CD4-positive, alpha-beta T cell (primary cell): ENCODE data around the gene NCK2. TPM values are rescaled to one million over a fixed set of nuclear protein-coding genes. Genes with fewer than 3 reads are reported as not detected.

Source experiments
- ATAC-seq: fragments of 200-7000 bp; cut with Tn5 transposase; one replicate; pipeline ENCODE4 v1.10.0; 2022; ENCODE audit warnings: mild to moderate bottlenecking; ENCODE audit not compliant: poor library complexity
- CTCF ChIA-PET: fragments of 350-600 bp; sonication (Branson Sonifier 250); formaldehyde crosslinking; loops from one replicate; lab custom pipeline; 2021; ENCODE audit warnings: antibody characterized with exemption, inconsistent platforms; lab: Charles Lee
- POLR2A ChIA-PET: fragments of 350-600 bp; sonication (Branson Sonifier 250); formaldehyde crosslinking; loops from one replicate; lab custom pipeline; 2021; ENCODE audit warnings: antibody characterized with exemption, inconsistent platforms; lab: Charles Lee
- DNase-seq, 14 experiments: peaks; one replicate each; pipeline ENCODE4 v3.0.0-alpha.2; 2013 to 2020; ENCODE audit warnings: mixed read lengths in 2 of 14
- H3K27ac ChIP-seq, 2 donors: one replicate each; pipeline versions ENCODE4 v1.5.1 to v1.7.0; 2013; ENCODE audit warnings: low read length in 2 of 2, low read depth in 1 of 2, mild to moderate bottlenecking in 1 of 2
- H3K27me3 ChIP-seq, 2 experiments: 1 replicate in 1 of 2; 2 replicates in 1 of 2; pipeline versions ENCODE4 v1.6.1 to v1.7.0; 2013; ENCODE audit warnings: low read length in 2 of 2, control low read depth in 1 of 2, mild to moderate bottlenecking in 1 of 2, moderate library complexity in 1 of 2; ENCODE audit not compliant: insufficient read depth in 2 of 2, control insufficient read depth in 1 of 2
- H3K36me3 ChIP-seq: one replicate; pipeline ENCODE4 v1.6.1; 2013; ENCODE audit warnings: low read length, control low read depth; ENCODE audit not compliant: insufficient read depth
- H3K4me1 ChIP-seq: one replicate; pipeline ENCODE4 v1.6.1; 2013; ENCODE audit warnings: low read length, control low read depth; ENCODE audit not compliant: insufficient read depth
- H3K4me3 ChIP-seq: one replicate; pipeline ENCODE4 v1.5.1; 2013; ENCODE audit warnings: mild to moderate bottlenecking, low read length, moderate library complexity
- H3K9me3 ChIP-seq, 2 experiments: 1 replicate in 1 of 2; 2 replicates in 1 of 2; pipeline versions ENCODE4 v1.6.1 to v1.7.0; 2013; ENCODE audit warnings: low read length in 2 of 2, mild to moderate bottlenecking in 2 of 2, control low read depth in 1 of 2, moderate library complexity in 1 of 2; ENCODE audit not compliant: control insufficient read depth in 1 of 2, insufficient read depth in 1 of 2
- H3K27ac Mint-ChIP-seq: one replicate; pipeline ENCODE4 v1.8.0; 2020; ENCODE audit warnings: mixed read lengths
- H3K27me3 Mint-ChIP-seq: one replicate; pipeline ENCODE4 v1.8.0; 2021; ENCODE audit warnings: mixed read lengths
- H3K36me3 Mint-ChIP-seq: one replicate; pipeline ENCODE4 v1.8.0; 2021; ENCODE audit warnings: low read depth, mixed read lengths
- H3K4me1 Mint-ChIP-seq: one replicate; pipeline ENCODE4 v1.8.0; 2021; ENCODE audit warnings: low read depth, mixed read lengths
- H3K4me3 Mint-ChIP-seq: one replicate; pipeline ENCODE4 v1.8.0; 2020; ENCODE audit warnings: mild to moderate bottlenecking, mixed read lengths
- H3K9me3 Mint-ChIP-seq: one replicate; pipeline ENCODE4 v1.8.0; 2020; ENCODE audit warnings: mixed read lengths
- intact Hi-C, 2 experiments: fragments of 100-400 bp; cut with DNase I in 1 of 2; cut with micrococcal nuclease in 1 of 2; formaldehyde crosslinking; loops; one replicate each; pipeline versions ENCODE4 v1.15.1 to v1.9.0; 2023 to 2025; cut with DNase I, micrococcal nuclease
- total RNA-seq, 174 experiments: library from RNA in 2 of 174; stranded (reverse) in 2 of 174; gene quantifications; one replicate each; pipeline ENCODE4 v1.2.3 and lab custom pipeline; 2021 to 2026
- TF ChIP-seq, protein P1 (sequence below): fragments of 200-600 bp; IDR thresholded peaks from one replicate; pipeline ENCODE4 v1.8.0; 2022; ENCODE audit warnings: antibody characterized with exemption, mild to moderate bottlenecking

NCK2 gene
- total RNA-seq, 2 experiments from 2014 or later: 92.1 to 92.3 TPM

DNA sequence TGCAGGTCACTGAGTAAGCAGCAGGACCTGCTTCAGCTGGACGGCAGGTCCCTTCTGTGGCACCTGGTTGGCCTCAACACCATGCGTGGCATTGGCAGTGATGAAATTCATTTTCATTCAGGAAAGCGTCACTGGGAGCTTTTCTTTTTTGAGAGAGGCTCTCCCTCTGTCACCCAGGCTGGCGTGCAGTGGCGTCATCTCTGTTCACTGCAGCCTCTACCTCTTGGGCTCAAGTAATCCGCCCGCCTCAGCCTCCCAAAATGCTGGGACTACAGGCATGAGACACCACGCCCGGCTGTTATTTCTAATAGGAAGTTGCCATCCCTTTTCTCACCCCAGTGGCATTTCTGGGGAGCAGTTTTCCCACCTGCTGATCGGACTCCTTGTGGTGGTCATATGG lies 39.3 kb downstream of the NCK2 start:
- intact Hi-C loops: loop anchor here (2.0 to 10.0 kb wide), 6 partner anchors 13 to 761 kb away; no protein-coding TSS in a partner anchor
- H3K4me3 Mint-ChIP-seq: peak overlapping the region; percentile 81
- H3K27me3 Mint-ChIP-seq: no peaks in the 10 kb centered on the region
- no peak for ATAC-seq
- peaks cover 40% of the 10 kb centered on the region for H3K36me3 ChIP-seq
- H3K4me1 Mint-ChIP-seq: peaks cover 99% of the 10 kb centered on the region
- H3K27ac Mint-ChIP-seq: peak overlapping the region; percentile 98
- no peaks in the 10 kb centered on the region for H3K9me3 Mint-ChIP-seq
- H3K36me3 Mint-ChIP-seq: peaks cover 58% of the 10 kb centered on the region
- H3K27me3 ChIP-seq: no peaks in the 10 kb centered on the region
- ChIA-PET POLR2A (interaction anchor here (1.9 to 2.8 kb wide), 4 partner anchors 12 to 46 kb away, joined by 6 to 19 read pairs (median 12); no protein-coding TSS in a partner anchor), CTCF (interaction anchor here (2.8 kb wide), 1 partner anchor 36 kb away, joined by 8 read pairs; no protein-coding TSS in a partner anchor)
- H3K27ac ChIP-seq: no peak overlapping the region
- H3K4me1 ChIP-seq: peaks cover 91% of the 10 kb centered on the region
- no peak for DNase-seq
- H3K9me3 ChIP-seq: no peaks in the 10 kb centered on the region
- no peak overlapping the region for H3K4me3 ChIP-seq
- TF ChIP-seq, protein P1, sequence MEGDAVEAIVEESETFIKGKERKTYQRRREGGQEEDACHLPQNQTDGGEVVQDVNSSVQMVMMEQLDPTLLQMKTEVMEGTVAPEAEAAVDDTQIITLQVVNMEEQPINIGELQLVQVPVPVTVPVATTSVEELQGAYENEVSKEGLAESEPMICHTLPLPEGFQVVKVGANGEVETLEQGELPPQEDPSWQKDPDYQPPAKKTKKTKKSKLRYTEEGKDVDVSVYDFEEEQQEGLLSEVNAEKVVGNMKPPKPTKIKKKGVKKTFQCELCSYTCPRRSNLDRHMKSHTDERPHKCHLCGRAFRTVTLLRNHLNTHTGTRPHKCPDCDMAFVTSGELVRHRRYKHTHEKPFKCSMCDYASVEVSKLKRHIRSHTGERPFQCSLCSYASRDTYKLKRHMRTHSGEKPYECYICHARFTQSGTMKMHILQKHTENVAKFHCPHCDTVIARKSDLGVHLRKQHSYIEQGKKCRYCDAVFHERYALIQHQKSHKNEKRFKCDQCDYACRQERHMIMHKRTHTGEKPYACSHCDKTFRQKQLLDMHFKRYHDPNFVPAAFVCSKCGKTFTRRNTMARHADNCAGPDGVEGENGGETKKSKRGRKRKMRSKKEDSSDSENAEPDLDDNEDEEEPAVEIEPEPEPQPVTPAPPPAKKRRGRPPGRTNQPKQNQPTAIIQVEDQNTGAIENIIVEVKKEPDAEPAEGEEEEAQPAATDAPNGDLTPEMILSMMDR: no peak

DNA sequence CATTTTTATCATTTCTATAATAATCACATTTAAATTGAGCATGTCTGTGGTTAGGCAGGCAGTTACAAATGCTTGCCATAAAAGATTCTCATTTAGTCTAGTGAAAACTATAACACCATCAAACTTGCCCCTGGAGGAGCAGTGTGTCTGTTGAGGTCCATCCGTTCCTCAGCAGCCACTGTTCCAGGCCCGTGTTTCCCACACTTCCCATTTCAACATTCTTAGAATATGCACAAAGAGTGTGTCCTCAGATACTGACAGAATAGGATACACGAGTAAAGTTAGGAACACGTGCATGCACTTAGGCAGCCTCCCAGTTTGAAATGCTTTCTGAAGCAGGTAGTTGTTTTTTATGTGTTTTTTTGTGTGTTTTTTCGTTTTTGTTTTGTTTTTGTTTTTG lies 39.9 kb downstream of the NCK2 start:
- ChIA-PET POLR2A (no interaction called here), CTCF (no interaction called here)
- intact Hi-C loops: loop anchor here (5.0 to 10.0 kb wide), 4 partner anchors 73 to 760 kb away; no protein-coding TSS in a partner anchor
- Mint-ChIP-seq H3K27ac (peak overlapping the region; percentile 98), H3K27me3 (no peaks in the 10 kb centered on the region), H3K4me1 (peaks cover 100% of the 10 kb centered on the region), H3K9me3 (no peaks in the 10 kb centered on the region), H3K36me3 (peaks cover 61% of the 10 kb centered on the region), H3K4me3 (peak overlapping the region; percentile 81)
- Histone ChIP-seq H3K27ac (no peak overlapping the region), H3K4me3 (no peak overlapping the region), H3K27me3 (no peaks in the 10 kb centered on the region), H3K36me3 (peaks cover 40% of the 10 kb centered on the region), H3K4me1 (peaks cover 91% of the 10 kb centered on the region), H3K9me3 (no peaks in the 10 kb centered on the region)
- TF ChIP-seq, protein P1: no peak
- DNase-seq: no peak
- no peak for ATAC-seq

DNA sequence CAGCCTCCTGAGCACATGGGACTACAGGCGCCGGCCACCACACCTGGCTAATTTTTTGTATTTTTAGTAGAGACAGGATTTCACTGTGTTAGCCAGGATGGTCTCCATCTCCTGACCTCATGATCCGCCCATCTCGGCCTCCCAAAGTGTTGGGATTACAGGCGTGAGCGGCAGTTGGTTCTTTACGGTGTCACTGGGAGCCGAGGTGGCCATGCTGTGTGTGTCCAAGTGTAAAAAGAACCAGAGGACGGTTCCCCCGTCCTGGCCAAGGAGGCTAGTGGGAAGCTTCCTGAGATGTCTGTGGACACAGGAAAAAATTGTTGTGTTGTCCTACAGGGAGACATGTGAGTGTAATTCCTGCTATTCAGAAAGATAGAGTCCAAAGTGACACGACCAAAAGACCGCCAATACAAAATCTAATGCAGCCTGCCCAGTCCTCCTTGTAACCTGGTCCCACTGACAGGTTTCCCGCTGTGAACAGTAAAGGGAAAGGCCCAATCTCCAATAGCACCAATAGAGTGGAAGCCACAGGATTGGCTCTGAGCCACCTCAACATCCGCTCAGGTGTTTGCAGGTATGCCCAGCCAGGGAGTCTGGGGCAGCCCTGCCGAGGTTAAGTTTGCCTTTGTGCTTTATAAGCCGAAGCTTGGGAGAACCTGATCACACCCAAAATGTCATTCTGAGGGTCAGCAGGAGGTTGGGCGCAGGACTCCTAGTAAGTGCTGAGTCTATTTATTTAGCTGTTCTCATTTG lies 40.6 kb downstream of the NCK2 start:
- Mint-ChIP-seq H3K27me3 (no peaks in the 10 kb centered on the region), H3K4me3 (peak overlapping the region; percentile 31), H3K9me3 (no peaks in the 10 kb centered on the region), H3K36me3 (peaks cover 64% of the 10 kb centered on the region), H3K27ac (peak overlapping the region; percentile 98), H3K4me1 (peaks cover 100% of the 10 kb centered on the region)
- intact Hi-C loops: loop anchor here (5.0 to 10.0 kb wide), 2 partner anchors 33 to 760 kb away; no protein-coding TSS in a partner anchor
- no peak for ATAC-seq
- DNase-seq: peak in 2 of 14 experiments; percentile 43 to 51
- ChIA-PET CTCF (no interaction called here), POLR2A (interaction anchor here (1.1 kb wide), 1 partner anchor 21 kb away, joined by 4 read pairs; no protein-coding TSS in a partner anchor)
- Histone ChIP-seq H3K4me1 (peaks cover 94% of the 10 kb centered on the region), H3K27ac (peak overlapping the region in 1 of 2 donors; percentile 1), H3K36me3 (peaks cover 40% of the 10 kb centered on the region), H3K4me3 (no peak overlapping the region), H3K27me3 (no peaks in the 10 kb centered on the region), H3K9me3 (no peaks in the 10 kb centered on the region)
- TF ChIP-seq, protein P1: no peak
